Epithelial cell of esophagus (primary cell): Measurements from ENCODE around the gene RCC1.
"Not testable (repeated sequence)": the region's sequence is repeated elsewhere in the genome, so short reads cannot be mapped to it uniquely, and the experiment has no call there.

Experiments used
- DNase-seq: peaks from one replicate; pipeline ENCODE4 v3.0.0; 2010; ENCODE audit warnings: low read depth
- H3K4me3 ChIP-seq: 2 replicates; pipeline ENCODE4 v1.5.1; 2011; ENCODE audit warnings: mild to moderate bottlenecking, low read length, control low read depth
- CTCF ChIP-seq: IDR thresholded peaks from 2 replicates; pipeline ENCODE4 v1.5.1; 2011; ENCODE audit warnings: low read depth, mild to moderate bottlenecking, low read length, control low read depth, inconsistent platforms; ENCODE audit not compliant: insufficient read depth; ENCODE audit errors: missing control alignments

RCC1 gene

GRCh38 chr1:28535180-28535579 is 29.3 kb downstream of the RCC1 start:
- DNase-seq, result no peak
- no peak for TF ChIP-seq CTCF

GRCh38 chr1:28537457-28538199 is 31.8 kb downstream of the RCC1 start:
- no peak for DNase-seq
- no peak for TF ChIP-seq CTCF
- no peak overlapping the region for H3K4me3 ChIP-seq

More at GRCh38 chr1:28535180-28535579, 29.3 kb downstream of the RCC1 start:
- no peak overlapping the region for H3K4me3 ChIP-seq

- no peak for TF ChIP-seq CTCF
- DNase-seq, result no peak
- H3K4me3 ChIP-seq, result no peak overlapping the region
These were observed 32.4 kb downstream of the RCC1 start for GRCh38 chr1:28538286-28538685.

- peak; percentile 19 for DNase-seq
- H3K4me3 ChIP-seq, result no peak overlapping the region
- TF ChIP-seq CTCF, result peak; percentile 25
These were observed 34.8 kb downstream of the RCC1 start for GRCh38 chr1:28540651-28541050.

GRCh38 chr1:28541414-28542015 is 35.7 kb downstream of the RCC1 start:
- not testable (repeated sequence) for H3K4me3 ChIP-seq
- DNase-seq, result peak; percentile 43

GRCh38 chr1:28545246-28545628 is 39.4 kb downstream of the RCC1 start:
- DNase-seq, result no peak
- no peak for TF ChIP-seq CTCF
- H3K4me3 ChIP-seq, result no peak overlapping the region

GRCh38 chr1:28548318-28548717 is 42.5 kb downstream of the RCC1 start:
- DNase-seq, result no peak
- TF ChIP-seq CTCF, result no peak

More at GRCh38 chr1:28548318-28548717, 42.5 kb downstream of the RCC1 start:
- H3K4me3 ChIP-seq, result no peak overlapping the region
